ENCODE measurements around the gene FAM171A1. TPM values are rescaled to one million over a fixed set of nuclear protein-coding genes. Genes with fewer than 3 reads are reported as not detected.

The FAM171A1 gene
- total and polyA plus RNA-seq, 2 of the 13 experiments (the other 11 are each of a cell fraction or from before 2014, with no cell fraction given): 21.5 to 34.7 TPM

GRCh38 chr10:15310776-15311568 lies 60.1 kb downstream of the FAM171A1 start:
- in situ Hi-C loops (cut with HindIII; ENCODE audit: extremely low pct_ligation_motif_present, low pct_unique_long_range_greater_than_20kb): no loop called here
- BruUV-seq (replicated peaks): no TSS peak
- ChIA-PET CTCF (ENCODE audit: low intra/inter-chr PET ratio, low total read pairs) (no interaction called here), POLR2A (no interaction called here)
- WGBS (ENCODE audit: low lambda C conversion rate): 98% methylated on average over 5 of the region's 5 CpGs
- no peak overlapping the region for H3K4me3 ChIP-seq (replicated peaks in 1 of 3; ENCODE audit: insufficient read depth in 1 of 3, low read depth in 2 of 3, low read length in 3 of 3)
- peaks cover 23% of the 10 kb centered on the region for H3K79me2 ChIP-seq (ENCODE audit: insufficient read depth, low read length)
- FAIRE-seq (no peak), ATAC-seq (no peak), DNase-seq (ENCODE audit: low spot score) (no peak)
- no peak for TF ChIP-seq PLRG1 (conservative IDR thresholded peaks at IDR 0.05)
- no peak for TF ChIP-seq FOXK2 (IDR thresholded peaks at IDR 0.05)
- no peak for TF ChIP-seq ZBTB4 (CRISPR knock-in tag; IDR thresholded peaks at IDR 0.05; ENCODE audit: borderline replicate concordance)
- TF ChIP-seq ETS1 (CRISPR knock-in tag; IDR thresholded peaks at IDR 0.05): no peak
- TF ChIP-seq ZNF430 (CRISPR knock-in tag; IDR thresholded peaks at IDR 0.05): no peak
- TF ChIP-seq SNAPC2 (CRISPR knock-in tag; IDR thresholded peaks at IDR 0.05): no peak
- peaks cover 6 to 18% of the 10 kb centered on the region in 2 experiments; a peak in 2 of 5 replicates for H3K36me3 ChIP-seq (replicated peaks in 1 of 2; ENCODE audit: control insufficient read depth in 1 of 2, insufficient read depth in 2 of 2, low read length in 2 of 2)
- H3K9me3 ChIP-seq (ENCODE audit: low read length): no peaks in the 10 kb centered on the region
- no peak overlapping the region for H3K4me2 ChIP-seq (ENCODE audit: low read depth, low read length)
- no peak overlapping the region for H3K9ac ChIP-seq (ENCODE audit: insufficient read depth, low read depth, low read length)
- peaks cover 11% of the 10 kb centered on the region for H3K4me1 ChIP-seq (ENCODE audit: insufficient read depth, low read length)
- intact Hi-C loops (cut with micrococcal nuclease; ENCODE audit: unreplicated experiment): no loop called here
- no peaks in the 10 kb centered on the region for H3K27me3 ChIP-seq (ENCODE audit: control insufficient read depth in 1 of 2, insufficient read depth in 2 of 2, low read length in 2 of 2)
- H4K20me1 ChIP-seq (ENCODE audit: insufficient read depth, low read length): no peaks in the 10 kb centered on the region
- no peak overlapping the region for H3K27ac ChIP-seq (ENCODE audit: extremely low read length, insufficient read depth, low read length)
- no peak overlapping the region for H2AFZ ChIP-seq (ENCODE audit: low read length)
